K562 (cell line): Measurements from ENCODE around the gene DHPS. TPM values are rescaled to one million over a fixed set of nuclear protein-coding genes. Genes with fewer than 3 reads are reported as not detected.

Source experiments
- ATAC-seq: fragments of 200-7000 bp; cut with Tn5 transposase; 3 replicates; pipeline ENCODE4 v1.9.1; 2020; ENCODE audit warnings: moderate library complexity
- BruUV-seq: library from RNA; stranded (reverse); fragments of 400-500 nt; replicated peaks from 2 replicates; lab custom pipeline; 2021; lab: Mats Ljungman, UMichigan
- CTCF ChIA-PET: fragments of 300-600 bp; formaldehyde crosslinking; extraction: SDS; loops from one replicate; lab custom pipeline; 2021; ENCODE audit warnings: low intra/inter-chr PET ratio; lab: Yijun Ruan, JAX
- POLR2A ChIA-PET: fragments of 300-600, 350-650 bp; sonication (Branson Sonifier 250); formaldehyde crosslinking; extraction: SDS; loops from one replicate; lab custom pipeline; 2021; ENCODE audit warnings: antibody characterized with exemption, inconsistent platforms; lab: Yijun Ruan, JAX
- DNase-seq, 4 experiments: peaks; one replicate each; pipeline versions ENCODE4 v3.0.0 to v3.0.0-alpha.2; 2011 to 2018; ENCODE audit warnings: low spot score in 3 of 4, mixed read lengths in 3 of 4; ENCODE audit errors: extremely low read depth in 1 of 4
- FAIRE-seq: peaks from 2 replicates; lab custom pipeline; 2011; peaks lifted over from hg19 to GRCh38; lab: Jason Lieb, UNC
- H2AFZ ChIP-seq: 2 replicates; pipeline ENCODE4 v1.6.0; 2011; ENCODE audit warnings: low read depth, low read length, control low read depth, inconsistent platforms
- H3K27ac ChIP-seq: fragments of 200-600 bp; 3 replicates; pipeline ENCODE4 v1.8.0; 2011; ENCODE audit warnings: low read depth, mild to moderate bottlenecking, control low read depth, inconsistent platforms, low read length, moderate library complexity, mixed read lengths; ENCODE audit errors: extremely low read depth
- H3K27me3 ChIP-seq, 2 experiments: fragments of 300-600 bp in 1 of 2; 2 replicates in 1 of 2; 3 replicates in 1 of 2; pipeline versions ENCODE4 v1.6.0 to v1.8.0; 2011; ENCODE audit warnings: inconsistent platforms in 2 of 2, low read length in 2 of 2, mild to moderate bottlenecking in 1 of 2, mixed read lengths in 1 of 2, moderate library complexity in 1 of 2; ENCODE audit not compliant: control insufficient read depth in 2 of 2, insufficient read depth in 2 of 2
- H3K36me3 ChIP-seq: fragments of 300-600 bp; 3 replicates; pipeline ENCODE4 v1.8.0; 2011; ENCODE audit warnings: mild to moderate bottlenecking, low read length, inconsistent platforms; ENCODE audit not compliant: control insufficient read depth, insufficient read depth
- H3K4me1 ChIP-seq, 2 experiments: fragments of 200-600 bp in 1 of 2; replicated peaks in 1 of 2; 2 replicates in 1 of 2; 3 replicates in 1 of 2; pipeline versions ENCODE4 v1.5.1 to v1.8.0; 2011; ENCODE audit warnings: inconsistent platforms in 2 of 2, low read length in 2 of 2, mild to moderate bottlenecking in 1 of 2, mixed read lengths in 1 of 2, moderate library complexity in 1 of 2; ENCODE audit not compliant: control insufficient read depth in 2 of 2, insufficient read depth in 2 of 2
- H3K4me2 ChIP-seq: 2 replicates; pipeline ENCODE4 v1.6.1; 2011; ENCODE audit warnings: low read length, control low read depth, inconsistent platforms, mixed read lengths; ENCODE audit not compliant: insufficient read depth
- H3K4me3 ChIP-seq: fragments of 200-600 bp; sonication (generic), shearing (Covaris generic); 2 replicates; pipeline ENCODE4 v1.5.1; 2016; ENCODE audit warnings: control low read depth, inconsistent platforms
- H3K79me2 ChIP-seq: fragments of 200-600 bp; 3 replicates; pipeline ENCODE4 v1.8.0; 2011; ENCODE audit warnings: low read length, inconsistent platforms; ENCODE audit not compliant: control insufficient read depth, insufficient read depth
- H3K9ac ChIP-seq, 2 experiments: 2 replicates each; pipeline versions ENCODE4 v1.6.0 to v1.6.1; 2011; ENCODE audit warnings: low read depth in 2 of 2, low read length in 2 of 2, control low read depth in 1 of 2, inconsistent platforms in 1 of 2, mild to moderate bottlenecking in 1 of 2, mixed read lengths in 1 of 2; ENCODE audit not compliant: insufficient read depth in 1 of 2
- H3K9me1 ChIP-seq: one replicate; pipeline ENCODE4 v1.6.0; 2011; ENCODE audit warnings: inconsistent platforms, mild to moderate bottlenecking, low read length, moderate library complexity; ENCODE audit not compliant: control insufficient read depth, insufficient read depth
- H3K9me3 ChIP-seq: replicated peaks from 2 replicates; pipeline ENCODE4 v1.5.1; 2011; ENCODE audit warnings: low read depth, low read length, inconsistent platforms; ENCODE audit not compliant: control insufficient read depth, insufficient read depth
- H4K20me1 ChIP-seq: replicated peaks from 2 replicates; pipeline ENCODE4 v1.6.1; 2011; ENCODE audit warnings: low read length, inconsistent platforms, mixed read lengths; ENCODE audit not compliant: control insufficient read depth, insufficient read depth
- BRD4 ChIP-seq: fragments of 200-600 bp; sonication (generic); IDR thresholded peaks from 2 replicates; pipeline ENCODE4 v1.6.1; 2017; ENCODE audit warnings: inconsistent platforms
- ETV6 ChIP-seq, 3 experiments: fragments of 150-350 bp in 1 of 3; sonication (generic) in 1 of 3; formaldehyde crosslinking in 1 of 3; IDR thresholded peaks; 2 replicates each; pipeline versions ENCODE4 v1.6.1 to v1.8.0; 2014 to 2022; ENCODE audit warnings: borderline replicate concordance in 2 of 3, low read depth in 2 of 3, antibody characterized with exemption in 1 of 3, low read length in 1 of 3, mild to moderate bottlenecking in 1 of 3, missing genetic modification reagents in 1 of 3
- HIVEP1 ChIP-seq: fragments of 250-450 bp; sonication (Bioruptor Pico); IDR thresholded peaks from 2 replicates; pipeline ENCODE4 v1.4.0; 2020; ENCODE audit warnings: mild to moderate bottlenecking
- KLF13 ChIP-seq: fragments of 450-650 bp; IDR thresholded peaks from 2 replicates; pipeline ENCODE4 v1.6.1; 2016; ENCODE audit warnings: missing genetic modification characterization, low read depth, mild to moderate bottlenecking, missing compliant biosample characterization, moderate library complexity, borderline replicate concordance
- POLR2H ChIP-seq: IDR thresholded peaks from 2 replicates; pipeline ENCODE4 v1.6.1; 2016; ENCODE audit warnings: missing genetic modification characterization, low read depth, mild to moderate bottlenecking, control low read depth, missing compliant biosample characterization, moderate library complexity
- POLR3A ChIP-seq: IDR thresholded peaks from 2 replicates; pipeline ENCODE4 v1.6.1; 2011; ENCODE audit warnings: borderline replicate concordance, mild to moderate bottlenecking, moderate library complexity; ENCODE audit not compliant: insufficient read length, insufficient read depth; ENCODE audit errors: extremely low read depth
- POLR3G ChIP-seq: IDR thresholded peaks from 2 replicates; pipeline ENCODE4 v1.6.1; 2011; ENCODE audit not compliant: insufficient read length, insufficient replicate concordance; ENCODE audit errors: extremely low read depth
- RBM22 ChIP-seq: fragments of 200-400 bp; formaldehyde crosslinking; IDR thresholded peaks from 2 replicates; pipeline ENCODE4 v1.6.1; 2018; ENCODE audit warnings: low read length, low read depth; ENCODE audit not compliant: poor library complexity, severe bottlenecking
- SMAD3 ChIP-seq: fragments of 450-650 bp; formaldehyde crosslinking; conservative IDR thresholded peaks from 2 replicates; pipeline ENCODE4 v1.4.0; 2020; ENCODE audit warnings: mild to moderate bottlenecking
- STAT5B ChIP-seq: fragments of 250-450 bp; sonication (Bioruptor Pico); IDR thresholded peaks from 2 replicates; pipeline ENCODE4 v1.8.0; 2021; ENCODE audit warnings: mild to moderate bottlenecking, inconsistent platforms
- ZKSCAN3 ChIP-seq: fragments of 250-450 bp; sonication (Bioruptor Pico); IDR thresholded peaks from 2 replicates; pipeline ENCODE4 v1.4.0; 2020
- ZNF146 ChIP-seq: IDR thresholded peaks from one replicate; pipeline ENCODE4 v1.6.1; 2018; ENCODE audit warnings: missing compliant biosample characterization; ENCODE audit not compliant: unreplicated experiment
- ZNF77 ChIP-seq: fragments of 250-450 bp; sonication (Bioruptor Pico); IDR thresholded peaks from 2 replicates; pipeline ENCODE4 v1.5.0; 2020
- WGBS: fragments of 100-300 bp; shearing (Covaris generic); methylation state at CpG from one replicate; pipeline ENCODE4 v1.1.6; 2016; ENCODE audit warnings: low coverage, mixed read lengths; ENCODE audit not compliant: insufficient coverage; ENCODE audit errors: missing lambda C conversion rate; 5-methylcytosine and 5-hydroxymethylcytosine counted together
- in situ Hi-C: fragments of 300-500 bp; cut with MboI; formaldehyde crosslinking; loops from 4 replicates; pipeline ENCODE4 v1.15.0; 2018; ENCODE audit warnings: inconsistent platforms, mixed read lengths
- intact Hi-C: fragments of 100-400 bp; cut with micrococcal nuclease; formaldehyde crosslinking; loops from 2 replicates; pipeline ENCODE4 v1.14.2; 2022
- polyA plus RNA-seq, 8 experiments: library from polyadenylated mRNA; depleted of rRNA in 4 of 8; stranded (reverse) in 5 of 8; unstranded in 3 of 8; fragments of >200 nt; fragmentation: Nextera tagmentation in 2 of 8; fragmentation: Illumina TruSeq in 1 of 8; extraction: Ambion mirVana in 2 of 8; extraction: Trizol in 1 of 8; gene quantifications; 2 replicates each; pipeline versions ENCODE4 v1.2.1 to v1.2.3, GENCODE V29; 2011 to 2014; ENCODE audit warnings: inconsistent platforms in 1 of 8, missing spikeins in 1 of 8
- total RNA-seq, 7 experiments: library from RNA; depleted of rRNA in 6 of 7; stranded (reverse); fragments of >200 nt in 6 of 7; fragmentation: Illumina TruSeq in 2 of 7; extraction: Trizol in 2 of 7; gene quantifications; 2 replicates each; pipeline versions ENCODE4 v1.2.1 to v1.2.3, GENCODE V29; 2011 to 2021; ENCODE audit warnings: low replicate concordance in 1 of 7
- TF ChIP-seq, protein P1 (sequence below), 2 experiments: fragments of 450-650 bp; IDR thresholded peaks; 2 replicates each; pipeline ENCODE4 v1.6.1; 2016; ENCODE audit warnings: mild to moderate bottlenecking in 2 of 2, borderline replicate concordance in 1 of 2, low read depth in 1 of 2, moderate library complexity in 1 of 2

The DHPS gene
- total and polyA plus RNA-seq, 9 of the 15 experiments (the other 6 are each of a cell fraction or from before 2014, with no cell fraction given) = 47.1 to 110 (median 79.9) TPM

DNA sequence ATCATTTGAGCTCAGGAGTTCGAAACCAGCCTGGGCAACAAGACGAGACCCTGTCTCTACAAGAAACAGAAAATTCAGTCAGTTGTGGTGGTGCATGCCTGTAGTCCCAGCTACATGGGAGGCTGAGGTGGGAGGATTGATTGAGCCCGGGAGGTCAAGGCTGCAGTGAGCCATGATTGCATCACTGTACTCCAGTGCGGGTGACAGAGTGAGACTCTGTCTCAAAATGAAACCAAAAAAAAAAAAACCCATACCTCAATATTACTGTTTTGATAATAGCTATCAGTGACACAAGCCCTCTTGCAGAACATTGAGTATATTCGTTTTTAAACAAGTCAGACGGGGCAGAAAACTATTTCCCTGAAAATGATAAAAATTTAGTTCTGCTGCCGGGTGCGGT is 54.7 kb downstream of the DHPS start:
- Histone ChIP-seq H3K4me3 (no peak overlapping the region), H3K4me2 (no peak overlapping the region), H3K79me2 (no peaks in the 10 kb centered on the region; the same call in 2 of the 3 replicates), H3K9me1 (no peaks in the 10 kb centered on the region), H3K9ac (no peak overlapping the region), H3K9me3 (peaks cover 29% of the 10 kb centered on the region), H3K27ac (no peak overlapping the region), H3K27me3 (no peaks in the 10 kb centered on the region), H3K4me1 (no peaks in the 10 kb centered on the region), H2AFZ (no peak overlapping the region), H4K20me1 (no peaks in the 10 kb centered on the region), H3K36me3 (peaks cover 60% of the 10 kb centered on the region)
- WGBS = 84% methylated on average over 8 of the region's 8 CpGs
- ATAC-seq (no peak), DNase-seq (no peak), FAIRE-seq (no peak)
- intact Hi-C loops (no loop called here), in situ Hi-C loops (no loop called here)
- ChIA-PET POLR2A (no interaction called here), CTCF (no interaction called here)
- no TSS peak for BruUV-seq
- TF ChIP-seq ETV6 (IDR thresholded peaks at IDR 0.05; ENCODE audit: borderline replicate concordance in 1 of 2, low read depth in 2 of 2, low read length in 1 of 2) = no peak
- no peak for TF ChIP-seq ETV6 (CRISPR knock-in tag; IDR thresholded peaks at IDR 0.05; ENCODE audit: borderline replicate concordance)
- TF ChIP-seq RBM22 = no peak
- TF ChIP-seq ZNF77 (CRISPR knock-in tag) = no peak
- no peak for TF ChIP-seq POLR2H (tag)
- no peak for TF ChIP-seq STAT5B (CRISPR knock-in tag)
- TF ChIP-seq KLF13 = no peak
- no peak for TF ChIP-seq ZNF146
- no peak for TF ChIP-seq BRD4
- TF ChIP-seq HIVEP1 (CRISPR knock-in tag) = no peak
- no peak for TF ChIP-seq ZKSCAN3 (CRISPR knock-in tag)
- TF ChIP-seq POLR3G = no peak
- TF ChIP-seq POLR3A = no peak
- TF ChIP-seq, protein P1, sequence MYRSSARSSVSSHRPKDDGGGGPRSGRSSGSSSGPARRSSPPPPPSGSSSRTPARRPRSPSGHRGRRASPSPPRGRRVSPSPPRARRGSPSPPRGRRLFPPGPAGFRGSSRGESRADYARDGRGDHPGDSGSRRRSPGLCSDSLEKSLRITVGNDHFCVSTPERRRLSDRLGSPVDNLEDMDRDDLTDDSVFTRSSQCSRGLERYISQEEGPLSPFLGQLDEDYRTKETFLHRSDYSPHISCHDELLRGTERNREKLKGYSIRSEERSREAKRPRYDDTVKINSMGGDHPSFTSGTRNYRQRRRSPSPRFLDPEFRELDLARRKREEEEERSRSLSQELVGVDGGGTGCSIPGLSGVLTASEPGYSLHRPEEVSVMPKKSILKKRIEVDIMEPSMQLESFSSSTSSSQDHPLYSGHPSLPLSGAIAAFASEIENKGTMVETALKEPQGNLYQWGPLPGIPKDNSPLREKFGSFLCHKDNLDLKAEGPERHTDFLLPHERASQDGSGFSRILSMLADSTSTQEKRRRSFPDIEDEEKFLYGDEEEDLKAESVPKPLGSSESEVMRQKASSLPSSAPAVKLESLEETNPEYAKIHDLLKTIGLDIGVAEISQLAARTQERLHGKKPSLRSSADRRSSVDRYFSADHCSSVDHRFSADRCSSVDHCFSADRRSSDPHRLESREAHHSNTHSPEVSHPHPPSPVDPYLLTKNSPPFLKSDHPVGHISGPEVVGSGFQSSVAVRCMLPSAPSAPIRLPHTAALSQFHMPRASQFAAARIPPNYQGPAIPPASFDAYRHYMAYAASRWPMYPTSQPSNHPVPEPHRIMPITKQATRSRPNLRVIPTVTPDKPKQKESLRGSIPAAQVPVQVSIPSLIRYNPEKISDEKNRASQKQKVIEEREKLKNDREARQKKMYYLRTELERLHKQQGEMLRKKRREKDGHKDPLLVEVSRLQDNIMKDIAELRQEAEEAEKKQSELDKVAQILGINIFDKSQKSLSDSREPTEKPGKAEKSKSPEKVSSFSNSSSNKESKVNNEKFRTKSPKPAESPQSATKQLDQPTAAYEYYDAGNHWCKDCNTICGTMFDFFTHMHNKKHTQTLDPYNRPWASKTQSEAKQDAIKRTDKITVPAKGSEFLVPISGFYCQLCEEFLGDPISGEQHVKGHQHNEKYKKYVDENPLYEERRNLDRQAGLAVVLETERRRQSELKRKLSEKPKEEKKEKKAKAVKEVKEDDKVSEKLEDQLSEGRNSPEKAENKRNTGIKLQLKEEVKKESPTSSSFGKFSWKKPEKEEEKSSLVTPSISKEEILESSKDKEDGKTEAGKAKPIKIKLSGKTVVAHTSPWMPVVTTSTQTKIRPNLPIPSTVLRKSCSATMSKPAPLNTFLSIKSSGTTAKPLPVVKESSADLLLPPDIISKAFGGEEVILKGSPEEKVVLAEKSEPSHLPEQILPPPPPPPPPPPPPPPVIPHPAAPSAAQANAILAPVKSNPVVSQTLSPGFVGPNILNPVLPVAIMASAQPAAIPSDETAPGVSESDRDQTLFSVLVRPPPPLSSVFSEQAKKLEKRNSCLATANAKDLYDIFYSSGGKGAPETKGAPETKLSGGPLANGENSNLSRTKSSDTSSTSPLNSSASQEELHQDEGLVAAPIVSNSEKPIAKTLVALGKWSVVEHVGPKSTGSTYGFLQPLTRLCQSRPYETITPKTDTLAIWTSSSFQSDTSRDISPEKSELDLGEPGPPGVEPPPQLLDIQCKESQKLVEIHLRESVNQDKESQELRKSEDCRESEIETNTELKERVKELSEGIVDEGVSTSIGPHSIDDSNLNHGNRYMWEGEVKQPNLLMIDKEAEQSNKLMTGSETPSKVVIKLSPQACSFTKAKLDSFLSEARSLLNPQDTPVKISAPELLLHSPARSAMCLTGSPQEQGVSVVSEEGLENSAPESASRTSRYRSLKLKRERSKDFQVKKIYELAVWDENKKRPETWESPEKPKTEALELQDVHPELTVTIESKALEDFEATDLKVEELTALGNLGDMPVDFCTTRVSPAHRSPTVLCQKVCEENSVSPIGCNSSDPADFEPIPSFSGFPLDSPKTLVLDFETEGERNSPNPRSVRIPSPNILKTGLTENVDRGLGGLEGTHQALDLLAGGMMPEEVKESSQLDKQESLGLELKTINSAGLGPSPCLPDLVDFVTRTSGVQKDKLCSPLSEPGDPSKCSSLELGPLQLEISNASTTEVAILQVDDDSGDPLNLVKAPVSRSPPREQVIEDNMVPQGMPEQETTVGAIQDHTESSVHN (IDR thresholded peaks at IDR 0.05; ENCODE audit: borderline replicate concordance in 1 of 2, low read depth in 1 of 2) = no peak
- no peak for TF ChIP-seq SMAD3
